ENCODE results near the gene PAPPA2.

DNA sequence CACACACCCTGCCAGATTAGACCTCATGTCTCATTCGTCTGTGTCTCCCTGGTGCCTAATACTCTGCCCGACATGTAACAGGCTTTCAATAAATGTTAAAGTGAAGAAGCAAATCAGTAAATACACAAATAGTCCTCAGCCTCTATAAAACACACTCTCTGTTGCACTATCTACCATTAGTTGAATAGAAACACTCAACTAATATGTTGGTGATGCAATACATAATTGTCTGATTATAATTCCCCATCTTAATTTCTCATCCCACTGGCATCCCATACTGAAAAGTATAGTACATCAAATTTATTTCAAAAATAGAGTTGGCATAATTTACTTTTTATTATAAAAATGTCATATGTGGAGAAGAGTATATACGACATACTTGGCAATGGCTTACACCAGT lies 162.4 kb downstream of the PAPPA2 start:
- TF ChIP-seq, protein P1, sequence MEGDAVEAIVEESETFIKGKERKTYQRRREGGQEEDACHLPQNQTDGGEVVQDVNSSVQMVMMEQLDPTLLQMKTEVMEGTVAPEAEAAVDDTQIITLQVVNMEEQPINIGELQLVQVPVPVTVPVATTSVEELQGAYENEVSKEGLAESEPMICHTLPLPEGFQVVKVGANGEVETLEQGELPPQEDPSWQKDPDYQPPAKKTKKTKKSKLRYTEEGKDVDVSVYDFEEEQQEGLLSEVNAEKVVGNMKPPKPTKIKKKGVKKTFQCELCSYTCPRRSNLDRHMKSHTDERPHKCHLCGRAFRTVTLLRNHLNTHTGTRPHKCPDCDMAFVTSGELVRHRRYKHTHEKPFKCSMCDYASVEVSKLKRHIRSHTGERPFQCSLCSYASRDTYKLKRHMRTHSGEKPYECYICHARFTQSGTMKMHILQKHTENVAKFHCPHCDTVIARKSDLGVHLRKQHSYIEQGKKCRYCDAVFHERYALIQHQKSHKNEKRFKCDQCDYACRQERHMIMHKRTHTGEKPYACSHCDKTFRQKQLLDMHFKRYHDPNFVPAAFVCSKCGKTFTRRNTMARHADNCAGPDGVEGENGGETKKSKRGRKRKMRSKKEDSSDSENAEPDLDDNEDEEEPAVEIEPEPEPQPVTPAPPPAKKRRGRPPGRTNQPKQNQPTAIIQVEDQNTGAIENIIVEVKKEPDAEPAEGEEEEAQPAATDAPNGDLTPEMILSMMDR (IDR thresholded peaks at IDR 0.05), result no peak
- TF ChIP-seq POLR2A (IDR thresholded peaks at IDR 0.05), result no peak

Data from lower leg skin (tissue), 3 donors.